ENCODE measurements around the gene IMMP2L.

The IMMP2L gene

DNA sequence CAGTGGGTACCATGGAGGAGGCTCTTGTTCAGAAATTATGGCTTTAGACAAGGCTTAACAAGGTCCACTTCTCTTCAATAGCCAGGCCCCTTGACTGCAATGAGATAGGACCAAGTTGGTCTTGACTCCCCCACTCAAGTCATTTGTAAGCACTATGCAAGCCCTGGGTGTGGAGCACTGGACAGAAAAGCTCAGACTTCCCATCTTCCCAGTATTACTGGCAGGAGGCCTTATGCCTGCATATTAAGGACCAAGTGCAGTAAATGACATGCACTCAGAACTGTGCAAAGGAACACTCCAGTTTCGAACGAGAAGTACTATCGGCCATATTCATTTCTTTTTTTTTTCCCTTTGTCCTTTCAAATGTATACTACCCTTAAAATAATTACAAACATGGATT lies 789.7 kb downstream of the IMMP2L start:
- no peak for DNase-seq

DNA sequence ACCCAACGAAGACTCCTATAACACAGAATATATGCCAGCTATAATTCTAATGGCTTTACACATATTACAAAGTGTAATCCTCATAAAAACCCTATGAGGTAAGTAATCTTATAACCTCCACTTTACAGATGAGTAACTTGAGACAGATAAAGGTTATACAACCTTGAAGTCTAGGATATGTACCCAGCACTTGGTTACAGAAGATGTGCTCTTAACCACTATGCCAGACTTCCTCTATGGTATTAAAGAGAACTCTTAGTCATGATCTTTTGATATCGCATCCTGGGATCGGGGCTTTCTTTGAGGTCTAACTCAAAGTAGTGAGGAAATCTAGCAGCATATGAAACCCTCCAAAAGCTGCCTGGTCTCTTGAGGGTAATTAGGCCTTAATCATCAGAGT lies 790.6 kb downstream of the IMMP2L start:
- DNase-seq, result no peak

DNA sequence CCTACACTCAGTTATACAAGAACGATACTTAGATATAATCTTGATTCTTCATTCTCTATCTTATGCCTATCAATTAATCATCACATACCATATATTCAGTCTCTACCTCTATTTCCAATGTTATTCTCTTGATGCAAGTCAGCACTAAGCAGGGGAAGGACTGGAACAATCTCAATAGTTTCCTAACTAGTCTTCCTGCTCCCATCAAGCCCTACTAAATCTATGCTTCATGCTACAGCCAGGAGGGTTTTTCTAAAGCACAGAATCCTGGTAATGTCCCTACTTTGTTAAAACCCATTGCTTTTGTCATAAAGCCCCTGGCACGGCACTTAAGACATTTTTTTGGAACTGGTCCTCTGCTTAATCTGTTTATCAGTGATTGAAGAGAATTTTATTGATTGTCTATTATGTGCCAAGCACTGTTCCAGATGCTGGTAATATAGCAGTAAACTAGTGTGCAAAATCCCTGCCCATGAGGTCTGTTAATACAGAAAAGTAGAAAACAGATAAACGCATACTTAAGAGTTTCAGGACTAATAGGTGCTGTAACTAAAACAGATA lies 794.7 kb downstream of the IMMP2L start:
- no peak for DNase-seq

DNA sequence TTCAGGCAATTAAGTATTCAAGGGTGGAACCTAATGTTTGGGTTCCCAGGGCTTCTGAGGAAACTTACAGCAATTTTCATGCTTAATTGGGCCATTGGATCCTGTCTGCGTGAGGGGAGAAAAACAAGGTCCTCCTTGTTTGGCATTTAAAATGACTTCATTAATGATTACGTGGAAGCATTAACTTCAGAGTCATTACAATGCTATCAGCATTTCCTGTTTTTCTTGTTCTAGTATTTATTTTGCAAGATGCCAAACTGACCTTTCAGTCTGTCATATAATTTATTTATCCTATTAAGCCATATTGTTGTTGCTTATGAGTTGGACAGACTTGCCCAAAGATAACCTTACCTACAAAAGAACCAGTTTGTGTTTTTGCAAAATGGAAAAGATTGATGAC lies 795.4 kb downstream of the IMMP2L start:
- DNase-seq, result no peak

DNA sequence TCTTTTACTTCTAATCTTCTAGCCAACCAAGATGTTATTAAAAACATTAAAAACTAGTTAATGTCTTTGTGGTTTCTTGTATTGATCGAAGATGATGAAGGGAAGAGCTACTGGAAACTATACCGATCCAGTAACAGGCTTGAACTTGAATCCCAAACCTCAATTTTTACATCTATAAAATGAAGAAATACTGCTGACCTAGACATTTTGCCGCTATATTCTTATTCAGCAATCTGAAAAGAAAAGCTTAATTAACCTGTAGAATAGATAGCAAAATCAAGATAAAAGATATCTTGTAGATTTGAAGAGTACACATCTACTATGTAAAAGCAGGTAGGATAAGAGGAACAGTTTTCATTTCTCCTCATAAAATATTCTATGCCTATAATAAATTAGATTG lies 797.4 kb downstream of the IMMP2L start:
- DNase-seq, result no peak

DNA sequence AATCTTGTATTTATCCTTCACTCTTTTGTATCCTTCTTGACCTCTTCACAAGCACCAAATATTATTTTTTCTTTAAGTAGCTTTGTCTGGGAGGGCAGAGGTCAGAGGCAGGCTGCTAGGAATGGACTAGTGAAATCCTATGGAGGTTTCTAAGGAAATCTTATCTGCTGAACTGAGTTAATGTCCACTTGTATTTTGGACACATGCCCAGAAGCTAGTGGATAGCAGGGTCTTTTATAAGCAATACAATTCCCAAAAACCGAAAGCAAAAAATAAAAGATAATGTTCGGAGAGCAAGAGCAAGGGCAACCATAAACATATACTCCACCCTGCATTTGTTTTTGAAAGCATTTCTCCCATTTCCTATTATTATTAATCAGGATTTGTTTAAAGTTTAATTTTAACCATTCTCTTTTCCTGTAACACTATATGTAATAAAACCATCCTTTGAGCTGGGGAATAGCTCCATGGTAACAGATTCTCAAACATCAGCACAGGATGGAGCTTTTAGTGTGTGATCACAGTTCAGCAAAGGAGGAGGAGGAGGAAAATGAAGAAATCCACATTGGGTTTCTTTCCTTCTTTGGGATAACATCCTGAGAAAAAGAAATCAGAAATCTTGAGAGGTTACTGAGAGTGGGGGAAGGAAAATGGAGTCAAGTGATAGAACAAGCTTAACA lies 799.6 kb downstream of the IMMP2L start:
- no peak for DNase-seq

DNA sequence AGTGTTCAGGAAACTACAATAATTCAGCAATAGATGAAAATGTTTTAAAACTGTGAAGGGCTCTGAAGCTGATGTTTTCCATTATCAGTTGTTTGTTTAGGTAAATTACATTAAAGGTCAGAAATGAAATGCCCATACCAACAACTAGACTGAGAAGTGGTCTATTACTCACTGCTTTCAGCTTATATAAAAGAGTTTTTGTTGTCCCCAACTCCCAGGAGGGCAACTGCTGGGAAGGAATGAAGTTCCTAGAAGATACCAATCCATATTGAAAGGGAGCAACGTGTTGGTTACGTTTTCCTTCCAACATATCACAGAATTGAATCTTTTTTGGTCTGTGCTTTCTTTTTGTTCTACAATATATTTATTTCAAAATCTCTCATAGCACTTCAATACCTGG lies 802.0 kb downstream of the IMMP2L start:
- DNase-seq, result no peak

DNA sequence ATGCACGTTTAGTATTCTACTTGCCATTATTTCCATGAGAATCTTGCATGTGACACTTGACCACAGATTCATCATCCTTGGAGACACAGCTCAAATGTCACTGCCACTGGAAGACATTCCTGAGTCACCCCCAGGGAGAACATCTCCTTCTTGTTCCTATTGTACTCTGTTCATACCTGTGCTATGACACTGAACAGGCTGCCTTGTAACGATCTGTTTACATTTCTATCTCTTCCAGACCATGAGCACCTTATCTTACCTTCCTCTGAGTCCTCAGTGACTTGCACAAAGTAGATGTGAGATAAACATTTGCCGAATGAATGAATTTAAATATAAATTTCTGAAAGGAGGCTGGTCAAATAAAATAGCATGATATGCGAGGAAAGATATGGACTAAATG lies 803.2 kb downstream of the IMMP2L start:
- no peak for DNase-seq

DNA sequence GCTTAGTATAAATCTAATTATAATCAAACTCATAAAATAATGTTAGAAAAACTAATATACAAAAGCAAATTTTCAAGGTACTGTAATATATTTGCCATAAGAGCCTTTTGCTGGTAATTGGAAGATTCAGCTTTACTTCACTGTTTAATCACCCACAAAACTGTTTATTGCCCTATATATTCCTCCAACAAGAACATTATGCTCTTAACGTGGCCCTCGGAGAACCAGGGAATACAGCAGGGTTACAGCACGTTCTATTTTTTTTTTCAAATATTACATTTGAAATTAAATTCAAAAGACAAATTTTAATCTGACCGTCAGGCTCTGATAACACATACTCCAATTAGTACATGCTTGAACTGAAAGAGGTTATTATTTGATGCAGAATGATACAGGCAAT lies 807.6 kb downstream of the IMMP2L start:
- DNase-seq, result no peak

DNA sequence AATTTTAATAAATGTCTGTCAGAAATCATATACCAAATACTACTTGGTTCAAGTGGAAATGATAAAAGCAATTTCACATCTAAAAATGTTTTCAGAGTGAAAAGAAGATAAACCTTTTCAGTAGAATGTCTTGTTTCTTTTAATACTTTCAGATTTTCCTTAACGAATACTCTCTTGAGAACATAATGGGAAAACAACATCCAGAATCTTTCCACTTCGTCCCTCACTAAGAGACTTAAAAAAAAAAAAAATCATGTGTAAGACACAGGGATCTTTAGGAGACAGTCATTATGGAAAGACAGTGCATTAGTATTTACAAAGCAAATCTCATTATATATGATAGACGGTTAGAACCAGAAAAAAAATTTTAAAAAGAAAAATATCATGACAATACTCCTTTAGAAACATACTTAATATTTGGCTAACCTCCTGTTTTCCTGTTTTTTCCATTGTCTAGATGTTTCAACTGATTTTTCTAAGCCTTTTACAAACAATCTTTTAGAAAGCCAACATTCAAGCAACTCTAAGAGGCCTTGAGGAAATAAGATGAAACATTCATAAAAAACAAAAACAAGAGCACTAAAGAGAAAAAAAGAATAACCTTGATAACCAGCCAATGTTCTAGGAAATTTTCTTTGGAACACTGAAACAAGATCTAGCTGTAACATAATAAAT lies 811.2 kb downstream of the IMMP2L start:
- no peak for DNase-seq

DNA sequence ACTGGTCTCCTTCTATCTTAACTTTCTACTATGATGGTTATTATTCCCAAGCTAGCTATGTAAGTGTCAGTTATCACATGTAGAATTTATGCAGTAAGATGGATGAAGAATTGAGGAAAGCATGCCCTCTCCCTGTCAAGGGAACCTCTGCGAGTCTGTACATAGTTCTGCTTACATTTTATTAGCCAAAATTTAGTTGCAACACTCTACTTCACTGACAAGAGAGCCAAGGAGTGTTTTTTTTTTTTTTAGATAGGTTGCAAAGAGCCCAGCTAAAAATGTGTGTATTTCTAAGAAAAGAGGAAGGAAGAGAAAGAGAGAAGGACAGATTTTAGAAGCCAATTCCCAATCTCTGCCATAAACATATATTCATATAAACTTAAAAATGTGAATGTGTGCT lies 829.1 kb downstream of the IMMP2L start:
- DNase-seq, result no peak

DNA sequence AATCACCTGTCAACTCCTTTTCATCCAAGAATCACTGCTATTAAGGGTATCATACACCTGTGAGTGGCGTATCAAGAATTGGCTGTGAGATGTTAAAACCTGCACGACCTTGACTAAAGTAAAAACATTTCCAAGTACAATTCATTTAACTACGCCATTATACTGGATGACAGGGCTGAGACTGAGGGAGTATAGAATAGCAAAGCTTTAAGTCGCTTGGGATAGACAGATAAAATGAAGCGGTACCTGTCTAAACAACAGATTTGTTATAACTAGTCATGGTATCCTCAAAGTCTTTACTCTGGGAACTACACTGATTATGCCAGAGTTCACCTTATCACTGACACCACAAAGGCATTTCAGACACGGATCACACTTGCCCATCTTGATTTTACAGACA lies 837.5 kb downstream of the IMMP2L start:
- DNase-seq, result no peak

DNA sequence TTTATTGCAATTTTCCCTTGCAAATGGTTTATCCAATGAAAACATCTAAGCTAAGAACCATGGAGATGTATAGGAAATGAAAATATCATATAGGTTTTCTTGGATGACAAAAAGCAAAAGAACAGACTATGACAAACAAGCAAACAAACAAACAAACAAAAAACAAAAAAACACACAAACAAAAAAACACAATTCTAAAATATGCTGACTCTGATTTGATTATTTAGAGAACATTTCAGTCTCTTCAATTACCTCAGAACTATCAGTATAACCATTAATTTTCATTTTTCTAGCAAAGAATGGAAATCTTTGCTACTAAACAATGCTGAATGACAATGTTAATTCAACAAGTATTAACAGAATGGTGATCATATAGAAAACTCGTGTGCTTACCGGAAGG lies 840.9 kb downstream of the IMMP2L start:
- no peak for DNase-seq

DNA sequence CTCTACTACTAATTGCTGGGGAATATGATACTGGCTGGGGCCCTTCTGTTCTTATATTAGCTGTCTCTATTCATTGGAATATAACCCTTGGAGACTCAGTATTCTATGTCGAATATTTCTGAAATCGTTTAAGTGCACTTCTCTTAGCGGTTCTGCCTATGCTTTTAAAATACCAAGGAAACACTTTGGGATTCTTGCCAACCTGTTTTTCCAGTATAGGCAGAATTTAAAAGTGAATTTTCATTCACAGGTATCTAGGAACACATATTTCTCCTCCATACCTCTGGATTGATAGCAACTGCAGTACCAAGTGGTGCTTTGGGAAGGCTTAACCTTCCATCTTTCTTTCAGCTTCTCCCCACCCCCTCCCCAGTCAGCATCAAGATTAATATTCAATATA lies 841.7 kb downstream of the IMMP2L start:
- DNase-seq, result no peak

DNA sequence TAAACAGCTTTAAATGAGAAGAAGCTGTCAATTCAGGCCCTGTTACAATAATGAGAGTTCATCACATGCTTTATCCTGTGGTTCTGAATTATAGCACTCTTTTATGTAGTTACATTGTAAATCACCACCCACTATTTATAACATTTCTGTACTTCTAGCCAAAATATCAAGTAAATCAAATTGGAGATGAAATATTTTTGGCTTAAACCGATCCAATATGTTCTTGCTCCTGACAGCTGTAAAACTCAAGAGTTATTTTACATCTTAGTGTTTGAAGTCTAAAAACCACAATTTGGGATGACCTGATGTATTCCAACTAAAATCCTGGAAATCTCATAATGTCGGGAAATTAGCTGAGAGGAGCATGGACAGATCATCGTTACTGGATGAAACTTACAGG lies 842.6 kb downstream of the IMMP2L start:
- no peak for DNase-seq

DNA sequence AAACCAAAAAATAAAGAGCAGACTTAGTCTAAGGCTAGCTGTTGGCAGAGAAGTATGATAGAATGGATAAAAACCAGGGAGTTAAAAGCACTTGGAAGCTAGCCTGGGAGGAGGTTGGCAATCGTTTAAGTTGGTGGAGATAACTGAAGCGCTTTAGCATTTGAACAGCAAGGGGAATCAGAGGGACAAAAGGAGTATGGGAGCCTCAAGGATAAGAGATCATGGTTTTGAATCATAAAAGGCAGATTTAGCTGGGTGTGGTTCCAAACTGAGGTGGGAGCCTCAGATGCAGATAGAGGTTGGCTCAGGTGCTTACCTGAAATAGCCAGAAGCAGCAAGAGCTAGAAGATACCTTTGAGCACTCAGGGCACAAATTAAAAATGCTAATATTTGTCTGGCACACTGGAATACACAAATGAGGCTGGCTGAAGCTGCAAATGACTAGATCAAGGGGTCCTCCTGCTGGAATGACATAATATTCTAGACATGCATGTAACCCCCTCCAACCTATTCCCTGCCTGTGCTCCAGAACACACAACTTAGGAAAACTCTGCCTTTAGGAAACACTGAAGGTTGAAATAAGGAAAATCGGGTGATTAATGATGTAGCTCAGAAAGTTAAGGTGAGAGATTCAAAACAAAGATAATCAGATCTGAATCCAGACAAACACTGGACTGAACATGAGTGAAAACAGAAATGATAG lies 843.6 kb downstream of the IMMP2L start:
- DNase-seq, result no peak

DNA sequence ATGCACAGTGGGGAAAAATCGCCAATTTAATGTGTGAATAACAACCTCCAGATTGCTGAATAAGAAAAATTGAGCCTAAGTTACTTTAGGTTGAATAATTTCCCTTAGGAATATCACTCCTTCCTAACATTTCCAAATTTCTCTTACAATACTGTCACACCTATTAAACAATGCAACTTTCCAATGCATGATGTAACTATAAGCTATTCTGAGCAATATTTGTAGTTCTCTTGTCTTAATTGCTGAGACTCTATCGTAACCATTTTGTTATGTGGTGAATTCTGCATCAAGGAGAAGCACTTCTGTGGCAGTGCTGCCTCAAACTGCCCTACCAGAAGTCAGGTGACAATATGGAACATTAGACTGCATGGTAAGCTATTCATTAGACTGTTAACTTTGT lies 858.1 kb downstream of the IMMP2L start:
- no peak for DNase-seq

DNA sequence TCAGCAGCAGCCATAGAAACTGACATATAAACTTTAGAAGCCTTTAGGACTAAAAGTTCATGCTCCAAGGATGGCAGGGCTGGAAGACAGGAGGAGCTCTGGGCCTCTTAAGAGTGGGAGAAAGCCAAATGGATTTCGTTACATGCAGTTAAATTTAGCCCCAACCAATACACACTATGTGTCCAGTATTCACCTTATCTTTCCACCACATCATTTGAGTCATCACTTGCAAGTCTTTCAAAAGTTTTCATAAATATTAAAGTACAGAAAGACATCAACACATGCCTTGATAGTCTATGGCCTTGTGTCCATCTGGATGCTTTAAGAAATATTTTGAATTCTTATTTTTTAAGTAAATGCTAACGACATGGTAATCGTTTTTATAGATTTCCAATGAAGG lies 863.7 kb downstream of the IMMP2L start:
- no peak for DNase-seq

DNA sequence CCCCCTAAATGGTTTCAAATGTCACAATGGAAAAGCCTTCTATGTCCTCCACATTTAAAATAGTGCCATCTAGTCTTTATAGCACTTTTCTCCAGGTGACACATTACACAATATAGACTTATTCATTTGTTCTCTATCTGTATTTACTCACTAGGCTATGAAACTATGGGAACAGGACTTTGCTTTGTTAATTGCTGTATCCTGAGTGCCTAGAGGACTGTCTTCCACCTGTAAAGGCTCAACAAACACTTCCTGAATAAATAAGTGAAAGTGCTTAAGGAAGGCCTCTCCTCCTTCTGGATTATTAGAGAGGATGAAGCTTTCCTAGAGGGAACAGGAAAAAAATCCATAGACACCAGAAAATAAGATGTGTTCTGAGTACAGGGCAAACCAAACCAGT lies 868.9 kb downstream of the IMMP2L start:
- no peak for DNase-seq

DNA sequence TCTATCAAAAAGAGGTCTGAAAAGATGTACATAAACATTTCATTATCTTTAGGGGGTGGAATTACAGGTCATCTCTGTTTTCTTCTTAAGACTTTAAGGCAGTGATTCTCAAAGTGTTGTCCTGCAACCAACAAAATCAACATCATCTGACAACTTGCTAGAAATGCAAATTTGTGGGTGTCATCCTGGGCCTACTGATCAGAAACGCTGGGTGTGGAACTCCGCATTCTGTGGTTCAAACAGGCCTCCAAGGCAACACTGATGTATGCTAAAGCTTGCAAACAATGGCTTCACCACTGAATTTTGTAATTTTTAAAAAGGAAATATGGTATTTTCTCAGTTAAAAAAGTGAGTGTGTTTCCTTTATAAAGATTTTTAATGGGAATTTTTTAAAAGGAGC lies 873.4 kb downstream of the IMMP2L start:
- DNase-seq, result no peak

DNA sequence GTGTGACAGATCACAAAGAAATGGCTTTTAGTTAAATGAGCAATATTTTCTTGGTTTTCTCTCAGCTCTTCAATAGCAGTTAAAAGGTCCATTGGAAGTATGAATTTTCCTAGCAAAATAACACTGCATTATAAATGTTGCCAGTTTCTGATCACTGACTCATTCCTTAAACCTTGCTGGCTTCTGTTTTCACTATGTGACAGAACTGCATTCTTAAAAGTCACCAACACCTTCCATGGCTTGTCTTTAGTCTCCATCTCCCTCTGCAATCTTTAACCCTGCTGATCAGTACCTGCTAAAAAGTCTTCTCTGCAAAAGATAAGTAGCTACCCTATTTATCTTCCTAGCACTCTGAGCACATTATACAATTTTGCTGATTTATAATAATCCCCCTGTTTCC lies 876.4 kb downstream of the IMMP2L start:
- no peak for DNase-seq

DNA sequence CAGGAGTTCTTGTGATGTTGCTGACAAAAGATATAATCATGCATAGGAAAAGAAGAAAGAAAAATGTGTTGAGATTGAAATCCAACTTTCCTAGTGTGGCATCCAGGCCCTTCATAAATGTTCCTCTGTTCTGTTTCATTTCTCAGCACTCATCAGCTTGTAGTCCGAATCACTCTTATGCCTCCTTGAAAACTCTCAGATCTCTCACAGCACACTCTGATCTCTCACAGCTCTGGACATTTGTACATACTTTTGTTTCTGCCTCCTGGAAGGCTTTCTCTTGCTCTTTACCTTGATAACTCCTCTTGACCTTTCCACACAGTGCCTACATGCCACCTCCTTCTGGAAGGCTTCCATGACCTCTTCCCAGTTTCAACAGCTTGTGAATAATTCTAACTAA lies 880.4 kb downstream of the IMMP2L start:
- DNase-seq, result no peak

DNA sequence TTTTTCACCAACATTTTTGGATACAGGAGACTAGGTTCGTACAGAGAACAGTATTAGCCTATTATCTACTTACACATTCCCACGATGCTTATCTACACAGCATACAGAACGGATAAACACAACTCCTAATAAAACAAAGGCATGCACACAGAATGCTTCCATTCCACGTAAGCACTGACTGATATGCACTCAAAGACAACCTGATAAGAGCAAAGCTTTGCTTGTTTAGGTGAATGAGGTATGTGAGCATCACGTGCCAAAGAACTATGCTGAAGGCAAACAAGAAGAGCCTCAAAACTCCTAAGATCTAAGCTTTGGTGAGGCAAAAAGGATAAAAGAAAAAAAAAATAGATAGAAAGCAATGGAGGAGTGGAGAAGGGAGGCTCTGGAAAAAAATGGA lies 884.9 kb downstream of the IMMP2L start:
- no peak for DNase-seq

DNA sequence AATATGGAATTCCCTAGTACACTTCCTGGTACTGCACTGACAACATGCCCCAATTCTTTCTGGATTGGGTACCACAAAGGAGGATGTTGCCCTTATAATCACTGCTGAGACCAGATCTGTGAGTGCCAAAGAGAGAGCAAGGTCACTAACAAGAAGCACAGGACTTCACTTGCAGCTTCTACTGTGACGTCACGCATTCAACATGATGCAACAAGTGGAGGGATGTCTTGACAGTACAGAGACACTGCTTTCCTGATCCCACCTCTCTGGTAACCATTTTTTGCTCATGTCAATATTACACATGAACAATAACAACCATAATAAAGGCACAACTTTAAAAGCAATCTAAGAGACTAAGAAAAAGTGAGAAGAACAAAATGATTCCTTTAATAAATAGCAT lies 885.5 kb downstream of the IMMP2L start:
- DNase-seq, result no peak
